Aorta (tissue), 5 donors: ENCODE results near the gene SGIP1. TPM values are rescaled to one million over a fixed set of nuclear protein-coding genes. Genes with fewer than 3 reads are reported as not detected.

ENCODE experiments used
- ATAC-seq: fragments of 200-7000 bp; cut with Tn5 transposase; one replicate; pipeline ENCODE4 v1.9.1; 2022; ENCODE audit warnings: moderate library complexity; ENCODE audit not compliant: low FRiP score
- DNase-seq, 2 donors: peaks; one replicate each; pipeline ENCODE4 v3.0.0-alpha.2; 2020
- H3K27ac ChIP-seq, 2 donors: one replicate each; pipeline ENCODE4 v1.5.1; 2013; ENCODE audit warnings: low read length in 2 of 2, mild to moderate bottlenecking in 2 of 2, moderate library complexity in 2 of 2, control low read depth in 1 of 2, inconsistent platforms in 1 of 2, low read depth in 1 of 2
- H3K27me3 ChIP-seq, 2 donors: one replicate each; pipeline ENCODE4 v1.6.1; 2013; ENCODE audit warnings: control low read depth in 1 of 2, low read length in 1 of 2, mild to moderate bottlenecking in 1 of 2, moderate library complexity in 1 of 2; ENCODE audit not compliant: insufficient read depth in 2 of 2, control insufficient read depth in 1 of 2
- H3K36me3 ChIP-seq, 2 donors: one replicate each; pipeline ENCODE4 v1.6.1; 2013; ENCODE audit warnings: control low read depth in 1 of 2, low read length in 1 of 2, mild to moderate bottlenecking in 1 of 2; ENCODE audit not compliant: insufficient read depth in 2 of 2, control insufficient read depth in 1 of 2
- H3K4me1 ChIP-seq, 2 donors: one replicate each; pipeline ENCODE4 v1.6.1; 2013; ENCODE audit warnings: low read length in 2 of 2, control low read depth in 1 of 2, mild to moderate bottlenecking in 1 of 2, moderate library complexity in 1 of 2; ENCODE audit not compliant: insufficient read depth in 2 of 2, control insufficient read depth in 1 of 2
- H3K4me3 ChIP-seq, 2 donors: one replicate each; pipeline ENCODE4 v1.5.1; 2013; ENCODE audit warnings: low read length in 2 of 2, control low read depth in 1 of 2, mild to moderate bottlenecking in 1 of 2
- H3K9me3 ChIP-seq: one replicate; pipeline ENCODE4 v1.6.1; 2013; ENCODE audit warnings: mild to moderate bottlenecking, low read length; ENCODE audit not compliant: control insufficient read depth
- WGBS, 2 donors: extraction: QIAGEN DNeasy Blood & Tissue Kit; methylation state at CpG; one replicate each; pipeline ENCODE4 v1.1.7; 2013; 5-methylcytosine and 5-hydroxymethylcytosine counted together
- intact Hi-C, 2 donors: fragments of 100-400 bp; cut with DNase I; formaldehyde crosslinking; loops; one replicate each; pipeline versions ENCODE4 v1.14.2 to v1.15.0; 2022
- polyA plus RNA-seq, 2 donors: library from polyadenylated mRNA; stranded (reverse); fragments of 200-250 nt; gene quantifications; one replicate each; pipeline ENCODE4 v1.2.3, GENCODE V29; 2013
- total RNA-seq, 2 donors: library from RNA; stranded (reverse); fragmentation: NEBNext Ultra II Directional; extraction: Animal tissue kit (Norgen Biotek cat#: 25700); gene quantifications; one replicate each; pipeline ENCODE4 v1.2.1, GENCODE V29; 2021
- donor health status: healthy with polysubstance abuse.
- donor health status: Bipolar disorder and iron deficiency.
- donor health status: DM: no; HTN: no; CAD: no.
- donor health status: DM: no; HTN: no; CAD: no.
- donor health status: DM: yes; HTN: yes; CAD: no.

SGIP1 gene
- total and polyA plus RNA-seq, 4 donors: 10.9 to 73.2 (median 58.3) TPM

DNA sequence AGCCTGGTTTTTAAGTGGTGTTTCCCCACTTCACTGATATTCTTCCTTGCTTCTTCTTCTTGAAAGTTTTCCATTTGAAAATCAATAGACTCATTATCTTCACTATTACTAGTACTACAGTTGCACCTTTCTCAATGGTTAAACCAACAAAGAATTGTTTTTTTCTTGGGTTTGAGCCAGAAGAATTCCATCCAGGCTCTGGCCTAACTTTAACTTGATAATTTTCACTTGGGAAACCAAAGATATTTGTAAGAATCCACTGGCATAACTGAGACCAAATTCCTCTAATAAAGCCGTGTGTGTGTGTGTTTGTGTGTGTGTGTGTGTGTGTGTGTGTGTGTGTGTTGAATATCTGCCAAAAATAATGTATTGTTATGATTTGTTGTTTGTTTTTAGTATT lies 103.2 kb downstream of the SGIP1 start:
- Histone ChIP-seq H3K27ac (no peak overlapping the region), H3K4me1 (no peaks in the 10 kb centered on the region), H3K36me3 (peaks cover 0 to 5% of the 10 kb centered on the region in 2 donors), H3K27me3 (no peaks in the 10 kb centered on the region), H3K4me3 (no peak overlapping the region), H3K9me3 (no peaks in the 10 kb centered on the region)
- no peak for ATAC-seq
- intact Hi-C loops: no loop called here
- no peak for DNase-seq
- 1 to 9% methylated on average over 1 of the region's 1 CpG for WGBS, 2 donors

DNA sequence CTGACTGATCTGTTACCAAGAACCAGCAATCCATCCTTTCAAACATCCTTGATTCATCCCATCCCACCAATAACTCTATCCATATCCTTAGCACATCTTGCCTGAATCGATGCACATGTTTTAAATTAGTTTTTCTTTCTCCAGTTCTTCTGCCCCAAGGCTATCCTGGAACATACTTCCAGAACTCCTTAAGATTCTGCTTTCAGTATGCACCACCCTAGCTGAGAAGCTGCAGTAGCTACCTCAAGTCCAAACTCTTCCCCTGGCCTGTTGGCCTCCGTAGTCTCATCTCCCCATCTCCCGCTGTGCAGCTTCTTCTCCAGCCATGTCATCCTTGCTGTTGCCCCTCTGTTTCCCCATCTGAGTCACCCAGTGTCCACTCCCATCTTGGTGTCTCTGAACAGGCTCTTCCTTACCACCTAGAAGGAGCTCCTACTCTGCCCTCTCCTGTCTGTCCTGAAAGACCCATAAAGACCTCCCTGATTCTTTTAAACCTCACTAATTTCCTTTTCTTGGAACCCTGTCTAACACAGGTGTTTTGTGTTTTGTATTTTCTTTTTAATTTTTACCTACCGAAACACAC lies 108.0 kb downstream of the SGIP1 start:
- H3K4me3 ChIP-seq: no peak overlapping the region
- no peaks in the 10 kb centered on the region for H3K9me3 ChIP-seq
- 93 to 96% methylated on average over 4 of the region's 4 CpGs for WGBS, 2 donors
- H3K27ac ChIP-seq: no peak overlapping the region
- DNase-seq (no peak), ATAC-seq (no peak)
- intact Hi-C loops: no loop called here
- H3K27me3 ChIP-seq: no peaks in the 10 kb centered on the region
- no peaks in the 10 kb centered on the region for H3K4me1 ChIP-seq
- H3K36me3 ChIP-seq: peaks cover 2 to 3% of the 10 kb centered on the region in 2 donors

DNA sequence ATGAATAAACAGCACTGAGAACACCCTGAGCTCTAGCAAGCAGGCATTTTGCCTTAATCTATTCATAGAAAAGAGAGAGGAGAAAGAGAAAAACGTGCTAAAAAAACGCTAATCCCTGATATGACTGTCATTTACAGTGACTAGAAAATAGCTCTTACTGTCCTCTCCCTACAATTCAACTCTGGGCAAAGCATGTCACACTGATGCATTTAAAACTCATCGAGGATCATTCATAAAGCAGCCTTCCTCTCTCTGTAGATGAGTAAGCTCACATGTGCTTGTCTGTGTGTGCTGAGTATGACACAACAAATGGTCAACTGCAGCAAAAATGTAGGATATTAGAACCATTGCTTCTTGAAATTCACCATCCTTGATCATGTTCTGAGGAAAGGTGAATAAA lies 109.0 kb downstream of the SGIP1 start:
- DNase-seq (no peak), ATAC-seq (no peak)
- WGBS, 2 donors: 64 to 65% methylated on average over 3 of the region's 3 CpGs
- no peaks in the 10 kb centered on the region for H3K9me3 ChIP-seq
- no peak overlapping the region for H3K27ac ChIP-seq
- H3K4me1 ChIP-seq: no peaks in the 10 kb centered on the region
- intact Hi-C loops: no loop called here
- no peaks in the 10 kb centered on the region for H3K27me3 ChIP-seq
- H3K36me3 ChIP-seq: peaks cover 3 to 4% of the 10 kb centered on the region in 2 donors
- H3K4me3 ChIP-seq: no peak overlapping the region

DNA sequence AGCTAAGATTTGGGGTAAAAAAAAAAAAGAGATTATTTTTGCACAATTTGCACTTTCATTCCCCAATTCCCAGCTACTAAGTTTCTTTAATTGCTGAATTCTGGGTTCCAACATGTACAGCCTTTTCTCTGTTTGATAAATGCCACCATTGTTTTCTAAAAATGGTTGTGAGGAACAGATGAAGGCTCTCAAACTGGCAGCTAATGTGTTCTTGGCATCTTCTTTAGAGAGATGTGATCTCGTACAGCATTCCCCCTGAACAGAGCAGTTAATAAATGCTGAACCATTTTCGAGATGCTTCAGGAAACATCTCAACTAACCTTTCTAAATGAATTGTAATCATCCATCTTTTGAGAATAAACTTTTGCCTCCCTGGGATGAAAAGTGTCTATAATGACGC lies 110.4 kb downstream of the SGIP1 start:
- H3K36me3 ChIP-seq: peaks cover 4 to 5% of the 10 kb centered on the region in 2 donors

DNA sequence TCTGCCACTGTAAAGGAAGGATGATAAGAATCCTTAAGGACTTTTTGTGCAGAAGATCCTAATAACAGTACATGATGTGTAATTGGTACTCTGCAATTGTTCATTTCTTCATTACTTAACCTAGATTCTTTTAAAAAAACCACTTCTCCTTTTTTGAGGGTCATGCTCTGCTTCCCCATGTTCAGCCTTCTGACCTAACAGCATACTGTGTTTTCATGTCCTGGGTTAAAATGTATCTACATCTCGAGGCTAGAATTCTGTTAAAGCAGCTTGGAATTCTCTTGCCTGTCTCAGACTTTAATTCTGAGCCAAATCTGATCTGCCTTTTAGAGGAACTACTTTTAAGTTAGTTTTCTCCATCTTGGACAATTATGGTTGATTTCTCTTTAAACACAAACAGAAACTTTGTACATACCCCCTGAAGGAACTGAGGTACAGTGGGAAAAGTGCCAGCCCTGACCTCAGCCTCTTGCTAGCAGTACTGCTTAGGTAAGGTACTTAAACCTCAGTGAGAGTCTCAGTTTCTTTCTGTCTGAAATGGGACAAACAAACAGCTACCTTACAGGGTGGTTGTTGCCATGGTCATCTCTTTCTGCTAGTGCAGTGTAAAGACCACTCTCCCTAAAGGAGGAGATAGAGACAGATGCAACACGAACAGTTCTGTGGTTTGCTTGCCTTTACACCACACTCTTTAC lies 115.1 kb downstream of the SGIP1 start:
- H3K4me1 ChIP-seq: no peaks in the 10 kb centered on the region
- no peaks in the 10 kb centered on the region for H3K9me3 ChIP-seq
- ATAC-seq: no peak
- H3K36me3 ChIP-seq: peaks cover 4 to 6% of the 10 kb centered on the region in 2 donors
- 59% methylated on average over 2 of the region's 2 CpGs for WGBS, 2 donors
- H3K27me3 ChIP-seq: no peaks in the 10 kb centered on the region
- no peak overlapping the region for H3K4me3 ChIP-seq
- DNase-seq: no peak
- H3K27ac ChIP-seq: no peak overlapping the region
- intact Hi-C loops: no loop called here

More for the DNA sequence above, 110.4 kb downstream of the SGIP1 start:
- DNase-seq: no peak
- Histone ChIP-seq H3K9me3 (no peaks in the 10 kb centered on the region), H3K27ac (no peak overlapping the region), H3K4me1 (no peaks in the 10 kb centered on the region), H3K27me3 (no peaks in the 10 kb centered on the region), H3K4me3 (no peak overlapping the region)
- WGBS, 2 donors: 82 to 84% methylated on average over 3 of the region's 3 CpGs
- intact Hi-C loops: no loop called here
- no peak for ATAC-seq

DNA sequence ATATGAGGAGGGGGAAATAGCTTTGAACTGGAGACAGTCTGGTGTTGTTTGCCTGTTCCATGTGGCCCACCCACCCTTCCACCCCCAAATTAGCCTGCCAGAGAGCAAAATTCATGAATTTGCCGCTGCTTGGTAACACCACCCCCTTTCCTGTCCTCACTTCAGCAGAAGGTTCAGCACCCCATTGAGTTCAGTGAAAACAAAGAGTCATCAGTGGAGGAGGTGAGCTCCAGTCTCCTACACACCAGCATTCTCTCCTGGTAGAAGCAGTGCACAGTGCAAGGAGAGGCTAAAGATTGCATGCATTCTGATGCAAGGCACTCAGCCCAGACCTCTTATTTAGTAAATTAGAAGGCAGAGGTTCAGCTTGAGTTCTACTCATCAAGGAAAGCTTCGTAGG lies 118.6 kb downstream of the SGIP1 start:
- H3K27ac ChIP-seq: no peak overlapping the region
- H3K4me3 ChIP-seq: no peak overlapping the region
- H3K9me3 ChIP-seq: no peaks in the 10 kb centered on the region
- WGBS, 2 donors: 56 to 89% methylated on average over 2 of the region's 2 CpGs
- no peak for ATAC-seq
- intact Hi-C loops: no loop called here
- H3K27me3 ChIP-seq: no peaks in the 10 kb centered on the region
- DNase-seq: no peak
- H3K4me1 ChIP-seq: no peaks in the 10 kb centered on the region
- peaks cover 0 to 5% of the 10 kb centered on the region in 2 donors for H3K36me3 ChIP-seq

DNA sequence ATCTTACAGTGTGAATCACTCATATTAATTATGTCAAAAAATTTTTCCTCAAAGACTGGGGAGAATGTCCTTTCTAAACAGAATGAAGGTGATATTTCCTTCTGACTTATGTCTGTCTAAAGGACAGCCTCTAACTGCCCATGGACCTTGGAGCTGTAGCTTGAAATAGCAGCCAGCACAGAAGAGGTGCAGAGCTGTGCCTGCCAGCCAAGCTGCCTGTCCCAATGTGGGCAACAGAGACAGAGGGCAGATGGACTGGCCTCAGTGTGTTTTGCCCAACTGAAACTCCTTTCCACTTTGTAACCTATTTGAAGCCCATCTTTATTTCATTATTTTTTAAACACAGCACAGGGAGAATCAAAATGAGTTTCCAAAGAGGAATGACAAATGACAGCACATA lies 120.7 kb downstream of the SGIP1 start:
- no peaks in the 10 kb centered on the region for H3K4me1 ChIP-seq
- ATAC-seq: no peak
- no peak overlapping the region for H3K27ac ChIP-seq
- H3K9me3 ChIP-seq: no peaks in the 10 kb centered on the region
- intact Hi-C loops: no loop called here
- no peaks in the 10 kb centered on the region for H3K27me3 ChIP-seq
- no peak overlapping the region for H3K4me3 ChIP-seq
- no peak for DNase-seq
- H3K36me3 ChIP-seq: peaks cover 0 to 2% of the 10 kb centered on the region in 2 donors

DNA sequence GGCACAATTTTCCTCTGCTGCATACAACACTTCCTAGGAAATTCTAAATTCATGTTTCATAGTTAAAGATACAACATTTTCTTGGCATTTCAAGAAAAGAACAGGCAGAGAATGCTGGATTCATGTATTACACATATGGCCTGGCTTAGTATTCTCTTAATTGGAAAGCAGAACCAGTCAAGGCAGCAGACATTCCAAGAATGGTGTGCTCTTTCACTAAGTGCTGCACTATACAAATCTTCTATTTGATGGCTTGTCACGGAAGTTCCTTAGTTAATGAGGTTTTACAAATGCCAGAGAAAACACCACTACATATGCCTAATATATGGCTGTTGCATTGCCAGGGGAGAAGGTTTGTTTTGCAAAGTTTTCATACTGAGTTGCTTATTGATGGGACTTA lies 137.5 kb downstream of the SGIP1 start:
- Histone ChIP-seq H3K27ac (no peak overlapping the region), H3K27me3 (no peaks in the 10 kb centered on the region), H3K9me3 (no peaks in the 10 kb centered on the region), H3K36me3 (peaks cover 0 to 4% of the 10 kb centered on the region in 2 donors), H3K4me1 (peaks cover 0 to 5% of the 10 kb centered on the region in 2 donors), H3K4me3 (no peak overlapping the region)
- DNase-seq: no peak
- intact Hi-C loops: no loop called here
- ATAC-seq: no peak
- 69 to 70% methylated on average over 1 of the region's 1 CpG for WGBS, 2 donors
